T-helper 9 cell (primary cell): Measurements from ENCODE around the gene CDH11.

Experiments used
- DNase-seq: peaks from one replicate; pipeline ENCODE4 v3.0.0-alpha.2; 2020

The CDH11 gene

DNA sequence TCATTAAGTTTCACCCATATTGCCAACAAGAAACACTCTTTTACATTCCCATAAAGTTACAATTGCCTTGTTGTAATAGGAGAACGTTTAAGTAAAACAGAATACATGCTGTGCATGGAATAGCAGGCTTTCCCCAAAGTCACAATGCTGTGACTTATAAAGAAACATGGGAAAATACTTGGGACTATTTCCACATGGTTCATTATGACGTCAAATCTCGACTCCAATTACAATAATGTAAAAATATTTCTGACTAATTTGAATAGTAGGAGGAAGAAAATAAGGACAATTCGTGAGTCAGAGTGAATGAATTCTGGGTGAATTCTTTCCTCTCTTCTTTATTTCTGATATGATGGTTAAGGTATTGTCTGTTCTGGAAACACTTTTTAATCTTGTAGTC lies 52.8 kb downstream of the CDH11 start:
- DNase-seq: no peak

GRCh38 chr16:65068151-65068740 lies 53.6 kb downstream of the CDH11 start:
- DNase-seq: no peak

GRCh38 chr16:65066651-65067050 lies 55.2 kb downstream of the CDH11 start:
- DNase-seq: no peak

DNA sequence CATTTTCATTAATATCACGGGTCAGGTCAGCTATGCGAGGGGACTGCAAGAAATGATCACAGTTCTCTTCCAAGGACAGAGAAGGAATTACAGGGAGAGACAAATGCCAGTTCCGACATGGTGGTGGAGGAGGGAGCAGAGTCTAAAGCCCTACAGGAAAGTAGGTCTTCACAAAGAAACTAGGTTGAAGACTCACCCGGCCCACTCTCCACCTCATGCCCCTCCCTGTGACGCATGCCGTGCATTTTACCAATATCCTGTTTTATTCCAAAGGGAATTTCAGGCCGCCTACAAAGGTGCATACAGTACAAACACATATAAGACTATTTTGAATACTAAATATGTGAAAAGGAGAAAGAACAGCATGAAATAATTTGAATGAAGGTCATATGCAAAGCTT lies 56.8 kb downstream of the CDH11 start:
- DNase-seq: no peak

- no peak for DNase-seq
Observed at GRCh38 chr16:65064131-65064530, 57.7 kb downstream of the CDH11 start.

- DNase-seq: no peak
Observed at GRCh38 chr16:65062736-65063583, 58.9 kb downstream of the CDH11 start.

DNA sequence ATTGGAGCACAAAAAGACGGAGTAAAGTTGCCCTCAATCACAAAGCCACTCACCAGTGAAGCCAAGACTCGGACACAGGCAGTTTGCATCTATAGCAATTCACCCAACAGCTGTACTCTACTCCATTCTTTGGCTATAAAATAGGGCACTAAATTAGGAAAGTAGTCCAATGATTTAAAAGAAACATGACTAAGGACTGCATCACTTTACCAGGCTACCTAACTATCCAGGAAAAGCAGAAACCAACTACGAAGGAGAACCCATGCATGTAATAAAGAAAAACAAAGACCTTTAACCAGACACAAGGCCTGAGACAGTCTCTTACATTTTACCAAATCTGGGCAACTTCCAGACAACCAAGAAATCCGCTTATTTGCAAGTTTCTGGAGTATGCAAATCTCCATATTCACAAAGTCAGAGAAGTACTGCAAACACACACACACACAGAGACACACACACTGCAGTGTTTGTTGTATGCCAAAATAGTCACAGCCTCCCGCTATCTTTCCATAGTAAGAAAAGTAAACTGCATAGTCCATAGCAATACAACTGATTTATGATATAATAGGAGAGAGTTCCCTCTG lies 59.8 kb downstream of the CDH11 start:
- DNase-seq: no peak

- DNase-seq: no peak
Observed at GRCh38 chr16:65061263-65061662, 60.6 kb downstream of the CDH11 start.

GRCh38 chr16:65059406-65059980 lies 62.4 kb downstream of the CDH11 start:
- no peak for DNase-seq

DNA sequence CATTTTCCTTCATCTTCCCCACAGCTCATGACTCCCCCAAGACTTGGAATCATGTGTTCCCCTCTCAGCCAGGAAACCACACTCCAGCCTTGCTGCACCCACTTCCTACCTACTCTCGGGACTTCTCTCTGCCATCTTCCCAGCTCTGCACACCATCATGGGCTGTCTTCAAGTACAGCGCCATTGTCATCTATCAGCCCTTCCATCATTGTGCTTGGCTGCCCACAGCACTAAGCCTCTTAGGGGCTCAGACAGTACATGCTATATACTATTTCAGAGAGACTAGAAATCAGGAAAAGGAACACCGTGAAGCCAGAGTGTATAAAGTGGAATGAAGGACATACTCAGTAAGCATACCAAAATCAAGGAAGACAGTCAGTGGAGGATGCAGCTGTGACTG lies 64.7 kb downstream of the CDH11 start:
- no peak for DNase-seq

DNA sequence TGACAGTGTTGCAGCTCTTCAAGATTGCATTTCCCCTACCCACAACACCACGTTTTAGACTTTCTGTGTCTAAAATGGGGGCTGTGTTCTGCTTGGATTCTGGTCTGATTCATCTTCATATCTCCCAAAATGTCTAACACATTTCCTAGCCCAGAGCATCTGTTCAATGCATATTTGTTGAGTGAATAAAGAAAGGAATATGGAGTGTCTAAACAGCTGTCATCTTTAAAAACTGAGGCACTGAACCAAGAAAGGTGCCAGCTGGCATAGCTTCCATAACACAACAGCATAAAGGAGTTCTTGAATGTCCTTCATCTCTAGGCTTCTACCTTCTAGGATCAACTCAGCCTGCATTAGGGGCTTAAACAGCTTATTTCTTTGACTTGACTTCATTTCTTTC lies 67.4 kb downstream of the CDH11 start:
- DNase-seq: no peak

GRCh38 chr16:65049679-65050078 lies 72.2 kb downstream of the CDH11 start:
- no peak for DNase-seq

- DNase-seq: no peak
Observed at GRCh38 chr16:65045961-65046360, 75.9 kb downstream of the CDH11 start.

GRCh38 chr16:65044873-65045272 lies 77.0 kb downstream of the CDH11 start:
- DNase-seq: no peak

- DNase-seq: no peak
Observed at GRCh38 chr16:65044026-65044425, 77.8 kb downstream of the CDH11 start.

- no peak for DNase-seq
Observed at GRCh38 chr16:65042438-65043365, 79.2 kb downstream of the CDH11 start.

DNA sequence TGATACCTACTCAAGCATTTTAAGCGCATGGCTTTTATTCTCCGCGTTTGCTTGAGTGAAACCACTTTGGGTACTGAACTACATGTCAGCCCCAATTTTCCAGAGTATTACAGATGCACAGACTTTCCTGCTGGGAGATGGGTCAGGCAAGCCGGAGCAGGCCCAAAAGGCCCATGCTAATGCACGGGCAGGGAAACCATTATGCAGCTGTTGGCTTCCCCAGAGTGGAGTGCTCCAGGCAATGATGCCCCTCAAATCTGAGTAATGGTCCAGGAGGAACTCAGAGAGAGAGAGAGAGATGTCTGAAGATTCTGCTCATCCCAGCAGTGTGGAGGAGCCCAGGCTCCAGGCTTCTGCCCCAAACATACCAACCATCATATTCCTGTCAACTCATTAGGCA lies 80.2 kb downstream of the CDH11 start:
- no peak for DNase-seq

- DNase-seq: no peak
Observed at GRCh38 chr16:65038100-65038499, 83.8 kb downstream of the CDH11 start.

DNA sequence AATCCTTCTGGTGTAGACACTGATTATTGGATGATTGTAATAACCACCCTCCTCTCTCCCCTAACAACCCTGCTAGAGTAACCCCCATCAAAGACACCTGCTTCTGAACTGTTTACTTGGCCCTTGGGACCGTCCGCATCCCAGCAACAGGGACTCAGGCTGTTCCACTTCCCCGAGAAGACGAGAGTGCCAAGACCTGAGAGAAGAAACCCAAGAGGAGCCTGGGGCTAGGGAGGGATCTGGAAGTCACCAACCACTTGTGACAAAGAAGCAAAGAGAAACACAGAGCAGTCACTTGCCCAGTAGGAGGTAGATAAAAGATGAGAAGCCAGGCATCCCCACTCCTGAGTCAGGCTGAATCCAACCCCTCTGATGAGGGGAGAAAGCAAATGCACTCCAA lies 84.3 kb downstream of the CDH11 start:
- no peak for DNase-seq

DNA sequence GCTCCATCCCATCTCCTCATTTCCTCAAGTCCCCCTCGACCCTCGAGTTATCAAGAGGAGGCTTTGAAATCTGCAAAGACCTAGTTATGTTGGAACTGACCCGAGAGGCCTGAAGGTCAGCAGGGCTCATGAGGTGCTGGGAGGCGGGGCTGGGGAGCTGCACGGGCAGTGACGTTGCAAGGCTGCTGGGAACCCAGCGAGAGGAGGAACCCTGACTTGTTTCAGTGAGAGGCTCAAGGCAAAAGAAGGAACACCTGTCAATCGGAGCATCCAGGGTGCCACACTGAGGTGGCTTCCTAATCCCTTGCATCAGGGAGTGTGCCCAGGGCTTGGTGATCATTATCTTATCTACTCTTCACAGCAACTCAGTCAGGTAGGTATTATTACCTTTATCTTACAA lies 86.9 kb downstream of the CDH11 start:
- no peak for DNase-seq

GRCh38 chr16:65032387-65032786 lies 89.5 kb downstream of the CDH11 start:
- DNase-seq: no peak

GRCh38 chr16:65024767-65025178 lies 97.1 kb downstream of the CDH11 start:
- no peak for DNase-seq

GRCh38 chr16:65023802-65024201 lies 98.1 kb downstream of the CDH11 start:
- DNase-seq: no peak
